Muscle layer of duodenum (tissue), 2 donors: ENCODE data around the gene TPRG1.

Source experiments
- H3K27ac ChIP-seq: one replicate; pipeline ENCODE4 v1.7.0; 2013; ENCODE audit warnings: mild to moderate bottlenecking, low read length
- H3K27me3 ChIP-seq: one replicate; pipeline ENCODE4 v1.7.0; 2013; ENCODE audit warnings: low read depth, mild to moderate bottlenecking, control low read depth, low read length
- H3K36me3 ChIP-seq, 2 donors: one replicate each; pipeline ENCODE4 v1.7.0; 2013; ENCODE audit warnings: low read length in 2 of 2, control low read depth in 1 of 2, mild to moderate bottlenecking in 1 of 2; ENCODE audit not compliant: insufficient read depth in 2 of 2, control insufficient read depth in 1 of 2
- H3K4me1 ChIP-seq, 2 donors: one replicate each; pipeline ENCODE4 v1.7.0; 2013; ENCODE audit warnings: low read length in 2 of 2, mild to moderate bottlenecking in 2 of 2, control low read depth in 1 of 2, moderate library complexity in 1 of 2; ENCODE audit not compliant: insufficient read depth in 2 of 2, control insufficient read depth in 1 of 2
- H3K4me3 ChIP-seq, 2 donors: one replicate each; pipeline ENCODE4 v1.7.0; 2013; ENCODE audit warnings: low read length in 2 of 2, low read depth in 1 of 2, mild to moderate bottlenecking in 1 of 2
- H3K9me3 ChIP-seq, 2 donors: one replicate each; pipeline ENCODE4 v1.7.0; 2013; ENCODE audit warnings: low read length in 2 of 2, control low read depth in 1 of 2, mild to moderate bottlenecking in 1 of 2; ENCODE audit not compliant: control insufficient read depth in 1 of 2
- donor health status: healthy.

Gene TPRG1

GRCh38 chr3:189235214-189235613 is 63.4 kb downstream of the TPRG1 start:
- no peaks in the 10 kb centered on the region for H3K36me3 ChIP-seq
- no peak overlapping the region for H3K27ac ChIP-seq
- no peaks in the 10 kb centered on the region for H3K4me1 ChIP-seq
- no peaks in the 10 kb centered on the region for H3K9me3 ChIP-seq
- H3K4me3 ChIP-seq, result no peak overlapping the region
- H3K27me3 ChIP-seq, result no peaks in the 10 kb centered on the region

GRCh38 chr3:189236352-189236751 is 64.6 kb downstream of the TPRG1 start:
- Histone ChIP-seq H3K36me3 (no peaks in the 10 kb centered on the region), H3K9me3 (peaks cover 0 to 5% of the 10 kb centered on the region in 2 donors), H3K27me3 (no peaks in the 10 kb centered on the region), H3K4me1 (no peaks in the 10 kb centered on the region), H3K27ac (no peak overlapping the region), H3K4me3 (no peak overlapping the region)

- no peaks in the 10 kb centered on the region for H3K27me3 ChIP-seq
- H3K4me1 ChIP-seq, result no peaks in the 10 kb centered on the region
- H3K9me3 ChIP-seq, result peaks cover 0 to 5% of the 10 kb centered on the region in 2 donors
- H3K4me3 ChIP-seq, result no peak overlapping the region
- no peak overlapping the region for H3K27ac ChIP-seq
- H3K36me3 ChIP-seq, result no peaks in the 10 kb centered on the region
Observed at GRCh38 chr3:189237526-189237925, 65.8 kb downstream of the TPRG1 start.

- H3K9me3 ChIP-seq, result peaks cover 2 to 5% of the 10 kb centered on the region in 2 donors
- H3K4me1 ChIP-seq, result no peaks in the 10 kb centered on the region
- H3K4me3 ChIP-seq, result no peak overlapping the region
- H3K27ac ChIP-seq, result no peak overlapping the region
- H3K36me3 ChIP-seq, result no peaks in the 10 kb centered on the region
- no peaks in the 10 kb centered on the region for H3K27me3 ChIP-seq
Observed at GRCh38 chr3:189238071-189238470, 66.3 kb downstream of the TPRG1 start.

GRCh38 chr3:189239616-189240015 is 67.8 kb downstream of the TPRG1 start:
- H3K27ac ChIP-seq, result no peak overlapping the region

GRCh38 chr3:189249987-189250386 is 78.2 kb downstream of the TPRG1 start:
- Histone ChIP-seq H3K4me1 (no peaks in the 10 kb centered on the region), H3K4me3 (no peak overlapping the region), H3K27me3 (no peaks in the 10 kb centered on the region), H3K36me3 (no peaks in the 10 kb centered on the region), H3K9me3 (peaks cover 0 to 5% of the 10 kb centered on the region in 2 donors), H3K27ac (no peak overlapping the region)

More at GRCh38 chr3:189239616-189240015, 67.8 kb downstream of the TPRG1 start:
- H3K27me3 ChIP-seq, result no peaks in the 10 kb centered on the region
- no peaks in the 10 kb centered on the region for H3K4me1 ChIP-seq
- peaks cover 5 to 13% of the 10 kb centered on the region in 2 donors for H3K9me3 ChIP-seq
- no peak overlapping the region for H3K4me3 ChIP-seq
- H3K36me3 ChIP-seq, result no peaks in the 10 kb centered on the region

GRCh38 chr3:189258261-189258660 is 86.5 kb downstream of the TPRG1 start:
- H3K4me1 ChIP-seq, result peaks cover 0 to 4% of the 10 kb centered on the region in 2 donors
- H3K36me3 ChIP-seq, result no peaks in the 10 kb centered on the region
- no peak overlapping the region for H3K4me3 ChIP-seq
- H3K27me3 ChIP-seq, result no peaks in the 10 kb centered on the region
- H3K9me3 ChIP-seq, result peaks cover 0 to 3% of the 10 kb centered on the region in 2 donors
- H3K27ac ChIP-seq, result no peak overlapping the region

- H3K9me3 ChIP-seq, result no peaks in the 10 kb centered on the region
- H3K4me3 ChIP-seq, result no peak overlapping the region
- H3K27me3 ChIP-seq, result no peaks in the 10 kb centered on the region
- H3K4me1 ChIP-seq, result peaks cover 0 to 4% of the 10 kb centered on the region in 2 donors
- H3K36me3 ChIP-seq, result no peaks in the 10 kb centered on the region
- no peak overlapping the region for H3K27ac ChIP-seq
Observed at GRCh38 chr3:189260556-189261493, 89.1 kb downstream of the TPRG1 start.

GRCh38 chr3:189262746-189263145 is 91.0 kb downstream of the TPRG1 start:
- Histone ChIP-seq H3K27me3 (no peaks in the 10 kb centered on the region), H3K4me1 (peaks cover 0 to 4% of the 10 kb centered on the region in 2 donors), H3K9me3 (no peaks in the 10 kb centered on the region), H3K27ac (no peak overlapping the region), H3K4me3 (no peak overlapping the region), H3K36me3 (no peaks in the 10 kb centered on the region)

GRCh38 chr3:189267981-189268613 is 96.3 kb downstream of the TPRG1 start:
- Histone ChIP-seq H3K36me3 (no peaks in the 10 kb centered on the region), H3K9me3 (no peaks in the 10 kb centered on the region), H3K27me3 (no peaks in the 10 kb centered on the region), H3K4me1 (no peaks in the 10 kb centered on the region), H3K27ac (no peak overlapping the region), H3K4me3 (no peak overlapping the region)

GRCh38 chr3:189269365-189269764 is 97.6 kb downstream of the TPRG1 start:
- no peaks in the 10 kb centered on the region for H3K4me1 ChIP-seq
- no peaks in the 10 kb centered on the region for H3K9me3 ChIP-seq
- H3K27ac ChIP-seq, result no peak overlapping the region
- no peaks in the 10 kb centered on the region for H3K27me3 ChIP-seq
- no peak overlapping the region for H3K4me3 ChIP-seq
- no peaks in the 10 kb centered on the region for H3K36me3 ChIP-seq
